Esophagus muscularis mucosa (tissue), 4 donors: ENCODE results near the gene IGFLR1.

Experiments used
- EP300 ChIP-seq: sonication (generic); formaldehyde crosslinking; IDR thresholded peaks from one replicate; pipeline ENCODE4 v1.6.1; 2017; ENCODE audit warnings: antibody characterized with exemption
- POLR2A ChIP-seq: fragments of 450-650 bp; IDR thresholded peaks from one replicate; pipeline ENCODE4 v1.6.1; 2017; ENCODE audit warnings: antibody characterized with exemption, moderate library complexity, mild to moderate bottlenecking, low read depth
- TF ChIP-seq, protein P1 (sequence below), 3 experiments: fragments of 200-600 bp in 2 of 3; fragments of 450-650 bp in 1 of 3; sonication (generic) in 2 of 3; IDR thresholded peaks; one replicate each; pipeline ENCODE4 v1.5.1; 2017 to 2019; ENCODE audit warnings: antibody characterized with exemption in 3 of 3, mild to moderate bottlenecking in 2 of 3, moderate library complexity in 1 of 3

DNA sequence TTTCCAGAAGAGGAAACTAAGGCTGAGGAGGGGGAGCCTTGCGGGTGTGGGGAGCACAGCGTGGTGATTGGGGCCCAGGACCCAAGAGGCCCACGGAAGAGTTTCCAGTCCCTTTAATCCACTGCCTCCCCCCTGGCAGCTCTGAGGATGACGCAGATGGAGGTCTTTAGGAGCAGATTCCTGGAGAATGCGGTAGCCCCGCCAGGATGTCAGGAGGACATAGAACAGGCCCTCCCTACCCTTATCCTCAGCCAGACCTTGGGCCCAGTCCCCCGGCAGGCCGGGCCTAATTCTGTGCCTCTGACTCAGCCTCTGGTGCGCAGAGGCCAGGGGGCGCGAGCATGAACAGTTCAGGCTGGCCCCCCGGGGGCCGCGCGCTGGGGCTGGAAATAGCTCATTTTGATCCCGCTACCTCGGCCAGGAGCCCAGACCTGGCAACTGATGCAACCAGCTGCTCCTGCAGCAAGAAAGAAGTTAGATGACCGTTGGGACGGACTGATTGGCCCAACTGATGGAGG lies 15.0 kb upstream of the IGFLR1 start:
- TF ChIP-seq EP300 (peak; percentile 69), POLR2A (peak; percentile 2)
- TF ChIP-seq, protein P1, sequence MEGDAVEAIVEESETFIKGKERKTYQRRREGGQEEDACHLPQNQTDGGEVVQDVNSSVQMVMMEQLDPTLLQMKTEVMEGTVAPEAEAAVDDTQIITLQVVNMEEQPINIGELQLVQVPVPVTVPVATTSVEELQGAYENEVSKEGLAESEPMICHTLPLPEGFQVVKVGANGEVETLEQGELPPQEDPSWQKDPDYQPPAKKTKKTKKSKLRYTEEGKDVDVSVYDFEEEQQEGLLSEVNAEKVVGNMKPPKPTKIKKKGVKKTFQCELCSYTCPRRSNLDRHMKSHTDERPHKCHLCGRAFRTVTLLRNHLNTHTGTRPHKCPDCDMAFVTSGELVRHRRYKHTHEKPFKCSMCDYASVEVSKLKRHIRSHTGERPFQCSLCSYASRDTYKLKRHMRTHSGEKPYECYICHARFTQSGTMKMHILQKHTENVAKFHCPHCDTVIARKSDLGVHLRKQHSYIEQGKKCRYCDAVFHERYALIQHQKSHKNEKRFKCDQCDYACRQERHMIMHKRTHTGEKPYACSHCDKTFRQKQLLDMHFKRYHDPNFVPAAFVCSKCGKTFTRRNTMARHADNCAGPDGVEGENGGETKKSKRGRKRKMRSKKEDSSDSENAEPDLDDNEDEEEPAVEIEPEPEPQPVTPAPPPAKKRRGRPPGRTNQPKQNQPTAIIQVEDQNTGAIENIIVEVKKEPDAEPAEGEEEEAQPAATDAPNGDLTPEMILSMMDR (IDR thresholded peaks at IDR 0.05): no peak
